SU-DHL-6 (cell line): ENCODE results near the gene SP140.

Experiments
- CTCF ChIP-seq: fragments of 200-600 bp; sonication (generic); IDR thresholded peaks from one replicate; pipeline ENCODE4 v1.5.1; 2017; ENCODE audit warnings: antibody characterized with exemption, mild to moderate bottlenecking, low read length, moderate library complexity; ENCODE audit not compliant: insufficient read depth, poor library complexity, severe bottlenecking
- EZH2phosphoT487 ChIP-seq: fragments of 200-600 bp; sonication (generic), shearing (Covaris generic); conservative IDR thresholded peaks from 2 replicates; pipeline ENCODE4 v1.6.1; 2018; ENCODE audit warnings: mild to moderate bottlenecking, antibody characterized with exemption, low read length, moderate library complexity, mixed read lengths

- no peak for TF ChIP-seq CTCF
- no peak for TF ChIP-seq EZH2phosphoT487
Measured at GRCh38 chr2:230224458-230224857, 1.1 kb upstream of the SP140 start.
